Effector CD8-positive, alpha-beta T cell (primary cell): ENCODE data around the gene SLC40A1.
"Not testable (repeated sequence)": the region's sequence is repeated elsewhere in the genome, so short reads cannot be mapped to it uniquely, and the experiment has no call there.

Source experiments
- DNase-seq: peaks from one replicate; lab custom pipeline; 2025; lab: John Stamatoyannopoulos, UW
- total RNA-seq, 4 experiments: gene quantifications; one replicate each; lab custom pipeline; 2026; lab: John Stamatoyannopoulos, UW

The SLC40A1 gene, protein sequence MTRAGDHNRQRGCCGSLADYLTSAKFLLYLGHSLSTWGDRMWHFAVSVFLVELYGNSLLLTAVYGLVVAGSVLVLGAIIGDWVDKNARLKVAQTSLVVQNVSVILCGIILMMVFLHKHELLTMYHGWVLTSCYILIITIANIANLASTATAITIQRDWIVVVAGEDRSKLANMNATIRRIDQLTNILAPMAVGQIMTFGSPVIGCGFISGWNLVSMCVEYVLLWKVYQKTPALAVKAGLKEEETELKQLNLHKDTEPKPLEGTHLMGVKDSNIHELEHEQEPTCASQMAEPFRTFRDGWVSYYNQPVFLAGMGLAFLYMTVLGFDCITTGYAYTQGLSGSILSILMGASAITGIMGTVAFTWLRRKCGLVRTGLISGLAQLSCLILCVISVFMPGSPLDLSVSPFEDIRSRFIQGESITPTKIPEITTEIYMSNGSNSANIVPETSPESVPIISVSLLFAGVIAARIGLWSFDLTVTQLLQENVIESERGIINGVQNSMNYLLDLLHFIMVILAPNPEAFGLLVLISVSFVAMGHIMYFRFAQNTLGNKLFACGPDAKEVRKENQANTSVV
- total RNA-seq = 1.5 to 3.1 (median 2.4) reads per million in 4 experiments

DNA sequence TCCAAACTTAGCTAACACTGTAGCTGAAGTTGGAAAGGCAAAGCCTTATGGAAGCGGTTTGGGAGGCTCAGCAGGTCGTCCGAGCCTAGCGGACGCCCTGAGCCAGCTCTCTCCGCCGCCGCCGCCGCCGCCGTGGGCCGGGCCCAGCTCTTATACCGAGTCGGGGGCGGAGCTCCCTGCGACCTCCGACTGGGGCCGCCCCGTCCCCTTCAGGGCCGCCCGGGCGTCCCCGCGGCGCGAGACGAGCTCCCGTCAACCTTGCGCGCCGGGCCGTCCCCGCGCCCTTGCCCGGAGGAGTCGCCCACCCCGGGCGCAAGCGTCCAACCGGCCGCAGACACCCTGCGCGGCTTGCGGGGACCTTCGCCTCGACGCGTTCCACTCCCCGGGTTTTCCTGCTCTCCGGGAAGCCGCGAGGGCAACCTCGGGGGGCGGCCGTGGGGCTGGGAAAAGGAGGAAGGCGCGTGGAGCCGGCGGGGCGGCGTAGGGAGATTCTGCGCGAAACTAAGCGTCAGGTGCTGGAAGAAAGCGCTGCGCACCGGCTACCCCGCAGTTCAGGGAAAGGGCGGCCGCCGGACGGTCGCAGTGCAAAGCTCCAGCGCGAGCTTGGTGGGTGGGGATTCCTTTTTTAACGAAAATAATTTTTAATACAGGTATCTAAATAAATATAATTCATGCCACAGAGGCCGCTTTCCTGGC, at the start of gene SLC40A1:
SLC40A1 (minus strand) TSS at position 129 of the 696 bp plus-strand sequence. CDS start 326 bp downstream, outside the sequence.
- peak; percentile 41 for DNase-seq

DNA sequence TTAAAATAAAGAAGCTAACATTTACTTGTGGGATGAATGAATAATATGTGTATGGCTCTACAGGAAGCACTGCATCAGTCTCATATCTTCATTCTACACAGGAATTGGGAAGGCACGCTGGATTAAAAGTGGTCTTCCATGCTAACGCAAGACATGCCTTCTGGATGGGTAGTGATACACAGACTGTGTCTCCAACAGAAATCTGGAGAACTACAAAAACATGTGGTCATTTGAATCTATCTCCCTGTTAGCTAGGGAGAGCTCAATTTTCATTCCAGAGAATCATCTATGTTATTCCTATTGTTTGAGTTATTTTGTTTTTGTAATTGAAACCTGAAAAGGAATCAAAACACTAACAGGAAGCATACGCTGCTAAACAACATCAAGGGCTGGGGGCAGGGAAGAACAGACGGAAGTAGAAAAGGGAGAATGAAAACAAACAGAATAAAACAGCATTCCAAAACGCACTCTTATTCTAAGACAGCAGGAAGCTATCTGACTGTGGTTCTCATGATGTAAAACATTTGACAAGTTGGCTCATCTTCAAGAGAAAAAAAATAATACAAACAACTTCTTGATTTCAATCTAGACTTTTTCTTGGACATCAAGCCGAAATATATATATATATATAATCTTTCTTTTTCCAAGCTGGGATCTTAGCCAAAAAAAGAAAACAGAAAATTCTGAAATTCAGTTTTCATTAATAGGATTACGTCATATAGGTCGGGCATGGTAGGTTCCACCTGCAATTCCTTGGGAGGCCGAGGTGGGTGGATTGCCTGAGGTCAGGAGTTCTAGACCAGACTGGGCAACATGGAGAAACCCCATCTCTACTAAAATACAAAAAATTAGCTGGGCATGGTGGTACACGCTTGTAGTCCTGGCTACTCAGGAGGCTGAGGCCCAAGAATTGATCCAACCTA, 49.2 kb upstream of the SLC40A1 start:
- DNase-seq = no peak

DNA sequence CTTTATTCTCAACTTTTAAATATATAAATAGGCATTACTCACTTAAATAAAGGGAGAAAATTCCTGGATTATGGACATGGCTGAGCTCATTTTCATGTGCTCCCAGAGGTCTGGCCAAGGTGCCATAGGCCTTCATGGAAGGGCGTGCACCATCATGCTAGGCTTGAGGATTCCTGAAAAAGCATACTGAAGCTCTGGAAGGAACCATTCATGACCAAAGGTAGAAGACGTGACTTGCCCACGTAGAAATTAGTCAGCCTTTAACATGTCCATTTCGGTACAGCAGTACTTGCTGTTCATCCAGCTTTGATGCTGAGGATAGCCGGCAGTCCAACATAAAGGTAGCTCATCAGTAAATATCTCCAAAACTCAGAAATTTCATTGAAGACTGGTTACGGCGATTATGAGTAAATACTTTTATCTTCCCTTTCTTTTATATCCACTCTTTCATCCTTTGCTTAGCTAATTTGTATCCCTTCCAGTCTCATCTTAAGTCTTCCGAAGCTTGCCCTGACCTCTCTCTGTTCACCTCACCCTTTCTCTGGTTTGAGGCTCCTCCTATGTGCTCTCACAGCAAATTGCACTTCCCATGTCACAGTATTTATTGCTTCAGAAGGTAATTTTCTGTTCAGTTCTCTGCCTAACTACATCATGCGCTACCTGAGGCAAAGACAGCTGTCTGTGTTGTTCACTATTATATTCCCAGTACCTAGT, 48.4 kb upstream of the SLC40A1 start:
- no peak for DNase-seq

DNA sequence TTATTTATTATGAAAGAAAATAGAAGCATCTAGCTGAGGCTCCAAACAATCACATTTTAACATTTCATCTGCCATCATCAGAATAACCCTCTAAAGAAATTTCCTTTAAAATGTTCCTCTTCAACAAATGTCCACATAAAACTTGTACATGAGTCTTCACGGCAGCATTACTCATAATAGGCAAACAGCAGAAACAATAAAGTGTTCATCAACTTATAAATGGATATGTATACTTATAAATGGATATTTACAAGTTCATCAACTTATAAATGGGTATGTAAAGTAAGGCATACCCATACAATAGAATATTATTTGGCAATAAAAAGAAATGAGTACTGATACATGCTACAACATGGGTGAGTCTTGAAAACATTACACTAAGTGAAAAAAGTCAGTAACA, 47.2 kb upstream of the SLC40A1 start:
- DNase-seq = no peak

DNA sequence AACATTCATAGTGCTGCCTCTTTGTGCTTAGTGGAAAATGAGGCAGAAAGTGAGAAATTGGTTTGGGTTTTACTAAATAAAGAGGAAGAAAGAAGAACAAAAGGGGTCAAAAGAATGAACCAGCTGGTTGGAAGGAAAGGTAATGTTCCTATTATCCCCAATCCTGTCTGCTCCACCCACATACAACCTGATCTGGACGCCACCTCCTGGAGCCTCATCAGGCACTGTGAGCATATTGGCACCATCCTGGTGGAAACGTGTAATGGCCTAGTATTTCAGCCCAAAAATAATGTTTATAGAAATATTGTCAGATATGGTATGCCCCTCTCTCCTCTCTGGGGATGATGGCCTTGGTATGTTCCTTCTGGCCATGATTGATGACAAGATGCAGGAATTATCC, 45.0 kb upstream of the SLC40A1 start:
- no peak for DNase-seq

DNA sequence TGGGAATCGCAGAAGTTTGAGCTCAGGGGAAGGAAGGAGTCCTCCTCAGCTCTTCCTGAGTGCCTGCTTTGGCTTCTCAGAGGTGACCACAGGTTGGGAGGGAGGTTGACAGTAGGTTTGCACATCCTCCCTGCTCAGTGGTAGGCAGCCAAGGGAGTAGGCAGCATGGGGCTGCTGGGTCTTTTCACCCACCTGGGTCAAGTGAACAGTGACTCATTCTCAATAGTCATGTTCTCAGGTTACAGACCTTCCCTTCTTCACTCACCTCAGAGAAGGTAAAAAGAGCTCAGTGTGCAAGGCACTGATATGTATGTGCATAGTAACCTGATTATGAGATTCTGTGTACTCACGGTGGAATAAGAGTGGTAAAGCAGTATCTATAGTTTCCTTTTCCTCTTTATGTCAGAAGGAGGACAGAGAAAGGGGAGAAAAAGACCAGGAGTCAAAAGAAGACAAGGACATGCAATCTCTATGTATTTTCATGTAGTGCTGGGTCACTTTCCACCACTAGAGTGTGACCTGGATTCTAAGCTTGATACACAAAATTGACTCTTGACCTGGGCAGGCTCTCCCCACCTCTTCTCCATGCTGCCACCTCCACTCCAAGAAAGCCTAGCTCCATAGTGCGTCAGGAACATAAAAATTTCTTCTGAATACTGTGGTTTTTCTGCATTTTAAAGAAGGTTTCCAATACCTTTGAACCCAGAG, 44.2 kb upstream of the SLC40A1 start:
- no peak for DNase-seq

DNA sequence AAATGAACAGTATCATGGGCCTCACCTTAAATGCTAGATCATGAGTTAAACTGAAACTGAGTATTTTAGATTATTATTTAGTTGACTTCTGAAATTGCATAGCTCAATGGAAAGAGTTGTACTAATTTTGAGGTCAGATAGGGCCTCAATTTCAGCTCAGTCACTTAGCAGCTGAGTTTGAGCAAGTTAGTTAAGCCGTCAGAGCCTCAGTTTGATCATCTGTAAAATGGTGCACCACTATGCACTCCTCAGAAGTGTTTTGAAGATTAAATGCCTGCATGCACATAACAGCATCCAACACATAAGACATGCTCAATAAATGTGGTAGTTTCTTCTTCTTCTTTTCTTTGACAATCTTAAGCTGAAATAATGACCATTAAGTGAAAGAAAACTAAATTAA, 42.5 kb upstream of the SLC40A1 start:
- DNase-seq = no peak

DNA sequence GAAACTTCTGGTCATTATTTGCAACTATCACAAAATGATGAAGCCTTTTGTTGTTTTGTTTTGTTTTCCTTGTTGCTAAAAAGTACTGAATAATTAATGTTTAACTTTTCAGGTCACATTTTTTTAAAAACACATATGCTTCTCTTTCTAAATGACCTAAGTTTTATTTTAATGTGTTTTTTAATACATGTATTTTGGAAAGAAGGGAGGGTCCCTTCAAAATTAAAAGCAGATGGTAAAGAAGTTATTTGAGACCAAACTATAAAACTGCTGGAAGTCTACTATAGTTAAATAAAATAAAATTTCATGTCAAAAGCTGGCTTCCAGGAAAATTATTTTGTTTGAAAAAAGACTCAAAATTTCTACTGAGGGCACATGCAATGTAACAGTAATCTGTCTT, 41.2 kb upstream of the SLC40A1 start:
- no peak for DNase-seq

DNA sequence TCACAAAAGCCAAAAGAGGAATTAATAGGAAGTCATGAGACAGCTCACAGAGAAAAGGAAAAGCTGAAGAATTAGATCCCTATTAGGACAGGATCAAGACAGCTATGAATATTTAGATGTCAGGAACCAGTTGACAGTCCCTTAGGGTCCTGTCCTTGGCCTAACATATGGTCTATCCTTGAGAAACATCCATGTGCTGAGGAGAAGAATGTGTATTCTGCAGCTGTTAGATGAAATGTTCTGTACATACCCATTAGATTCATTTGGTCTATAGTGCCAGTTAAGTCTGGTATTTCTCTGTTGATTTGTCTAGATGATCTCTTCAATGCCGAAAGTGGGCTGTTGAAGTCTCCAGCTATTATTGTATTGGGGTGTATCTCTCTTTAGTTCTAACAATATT, 37.6 kb upstream of the SLC40A1 start:
- DNase-seq = no peak

DNA sequence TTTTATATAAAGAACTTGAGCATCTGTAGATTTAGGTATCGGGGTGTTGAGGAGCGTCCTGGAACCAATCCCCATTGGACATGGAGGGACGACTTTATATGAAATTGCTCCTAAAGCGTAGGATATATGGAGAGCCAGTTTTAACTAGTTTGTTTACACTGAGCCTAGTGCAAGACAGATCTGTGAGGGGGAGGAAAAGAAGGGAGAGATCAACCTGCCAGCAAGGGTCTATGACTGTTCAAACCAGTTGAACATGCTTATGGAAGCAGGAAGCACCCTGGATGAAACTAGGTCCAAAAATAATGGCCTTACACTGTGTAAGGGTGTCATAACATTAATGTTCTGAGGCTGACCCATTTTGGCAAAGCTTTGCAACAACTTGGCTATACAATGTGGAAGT, 34.0 kb upstream of the SLC40A1 start:
- DNase-seq = no peak

DNA sequence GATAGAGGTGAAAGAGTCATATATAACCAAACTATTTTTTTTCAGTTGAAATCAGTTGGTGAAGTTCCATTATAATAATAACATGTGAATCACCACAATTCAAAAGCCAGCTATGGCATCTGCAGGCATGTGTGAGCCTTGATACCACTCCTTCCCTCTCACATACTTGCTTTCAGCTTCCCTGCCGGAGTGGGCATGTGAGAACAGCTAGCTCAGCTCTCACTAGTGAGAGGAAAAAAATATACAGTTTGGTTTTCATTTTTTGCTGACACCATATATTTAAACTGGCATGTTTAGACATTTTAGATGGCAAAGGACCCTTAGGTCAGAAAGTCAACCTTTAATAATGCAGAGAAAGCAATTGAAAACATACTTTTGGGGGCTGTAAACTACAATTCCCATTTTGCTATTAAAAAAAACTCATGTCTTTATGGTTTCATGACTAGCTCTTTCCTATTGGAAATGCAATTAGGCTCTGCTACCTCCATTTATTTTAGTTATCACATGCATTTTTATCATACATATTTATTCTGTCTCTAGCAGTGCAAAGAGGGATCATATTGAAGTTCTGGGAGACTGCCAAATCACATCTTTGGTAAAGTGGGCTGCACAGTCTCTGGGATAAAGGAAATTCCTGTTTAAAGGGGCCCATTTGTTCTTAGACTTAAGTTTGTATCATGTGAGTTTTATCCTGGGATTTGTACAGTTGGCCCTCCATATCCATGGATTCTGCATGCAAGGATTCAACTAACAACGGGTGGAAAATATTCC, 33.2 kb upstream of the SLC40A1 start:
- DNase-seq = no peak

DNA sequence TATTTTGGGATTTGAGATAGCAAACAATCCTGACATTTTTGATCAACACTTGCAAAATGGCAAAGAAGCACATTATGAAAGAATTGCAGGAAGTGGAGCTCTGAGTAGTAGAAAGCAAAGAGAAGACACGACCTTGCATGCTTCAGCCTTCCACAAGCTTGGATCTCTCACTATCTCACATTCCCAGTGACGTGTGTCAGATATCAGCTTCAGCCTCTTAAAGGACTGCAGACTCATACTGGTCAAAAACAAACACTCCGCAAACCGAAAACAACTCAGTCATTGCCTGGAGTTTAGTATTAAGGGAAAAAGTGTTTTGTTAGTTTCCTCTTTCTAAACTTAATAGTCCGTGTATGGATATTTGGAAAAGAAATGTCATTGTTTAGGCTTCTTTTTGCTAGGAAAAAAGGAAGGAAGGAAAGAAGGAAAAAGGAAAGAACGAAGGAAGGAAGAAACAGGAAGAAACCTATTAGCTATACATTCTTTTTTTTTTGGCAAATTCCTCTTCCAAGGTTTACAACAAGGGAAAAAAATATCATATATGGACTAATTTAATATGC, 32.6 kb upstream of the SLC40A1 start:
- DNase-seq = no peak

DNA sequence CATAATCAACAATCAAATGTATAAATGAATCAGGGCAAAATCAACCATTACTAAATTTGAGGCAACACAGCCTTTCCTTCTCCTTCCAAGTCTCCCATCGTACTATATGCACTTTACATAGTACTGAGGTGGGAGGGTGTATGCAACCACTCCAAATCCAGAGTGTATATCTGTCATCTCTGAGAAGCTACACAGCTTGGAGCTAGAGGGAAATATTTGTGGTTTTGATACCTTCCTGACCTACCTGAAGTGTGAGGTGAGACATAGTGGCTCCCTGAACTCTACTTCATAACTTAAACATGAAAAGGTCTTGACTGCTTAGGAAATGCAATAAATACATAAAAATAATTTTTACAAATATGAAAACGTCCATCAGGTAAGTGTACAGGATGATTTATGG, 30.1 kb upstream of the SLC40A1 start:
- DNase-seq = no peak

DNA sequence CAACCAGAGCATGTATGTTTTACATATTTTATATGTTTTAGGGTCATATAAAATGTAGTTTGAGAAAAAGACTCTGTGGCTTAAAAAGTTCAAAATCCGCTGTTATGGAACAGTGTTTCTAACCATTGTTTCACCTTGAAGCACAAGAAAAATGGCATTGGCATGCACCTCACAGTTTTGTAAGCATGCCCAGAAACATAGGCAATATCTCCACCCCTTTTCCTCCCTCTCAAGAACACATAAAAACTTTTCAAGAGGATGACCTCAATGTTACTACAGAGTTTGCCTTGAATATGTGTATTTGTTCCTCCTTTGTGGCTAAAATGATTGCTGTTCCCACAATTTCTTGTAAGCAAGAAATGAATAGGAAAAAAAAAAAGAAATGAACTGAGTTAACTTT, 29.3 kb upstream of the SLC40A1 start:
- no peak for DNase-seq

DNA sequence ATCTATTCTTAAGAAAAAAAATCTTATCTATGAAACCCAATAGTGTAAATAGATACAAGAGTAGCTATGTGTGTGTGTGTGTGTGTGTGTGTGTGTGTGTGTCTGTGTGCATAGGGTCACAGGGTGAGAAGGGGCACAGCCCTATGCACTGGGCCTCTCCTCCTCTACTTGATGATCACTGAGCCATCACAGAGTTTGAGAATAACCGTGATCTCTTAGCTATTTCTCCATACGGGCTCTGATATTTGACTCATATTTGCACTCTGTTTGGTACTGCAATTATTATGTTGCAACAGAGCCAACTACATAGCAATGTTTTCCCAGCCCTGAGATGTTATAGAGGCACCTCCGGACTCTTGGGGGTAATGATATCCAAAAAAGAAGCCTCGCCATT, 28.8 kb upstream of the SLC40A1 start:
- DNase-seq = no peak

DNA sequence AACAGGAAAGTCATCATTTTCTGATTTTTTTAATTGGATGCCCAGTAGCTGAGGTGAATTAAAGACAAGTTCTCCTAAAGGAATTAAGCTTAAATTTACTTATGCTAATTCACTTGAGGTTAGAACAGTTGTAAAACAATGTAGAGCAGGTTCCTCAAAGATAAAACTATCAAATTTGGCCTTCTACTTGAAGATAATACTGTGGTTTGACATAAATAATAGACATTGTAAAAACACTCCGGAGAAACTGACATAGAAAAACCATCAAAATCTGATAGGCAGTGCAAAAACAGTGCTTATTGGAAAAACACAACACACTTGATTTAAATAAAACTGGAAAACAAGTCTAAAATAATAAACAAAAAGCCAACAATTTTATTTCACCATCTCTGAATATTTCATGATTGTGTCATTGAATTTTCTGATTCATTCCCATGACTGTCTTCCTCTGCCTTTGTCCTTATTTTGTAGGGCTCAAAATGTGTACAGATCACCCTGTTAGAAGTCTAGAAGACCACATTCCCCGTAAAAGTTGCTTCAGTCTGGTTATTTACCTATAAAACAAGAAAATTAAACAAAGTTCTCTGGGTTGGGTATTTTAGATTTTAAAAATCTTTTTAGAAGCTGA, 28.3 kb upstream of the SLC40A1 start:
- DNase-seq = no peak

DNA sequence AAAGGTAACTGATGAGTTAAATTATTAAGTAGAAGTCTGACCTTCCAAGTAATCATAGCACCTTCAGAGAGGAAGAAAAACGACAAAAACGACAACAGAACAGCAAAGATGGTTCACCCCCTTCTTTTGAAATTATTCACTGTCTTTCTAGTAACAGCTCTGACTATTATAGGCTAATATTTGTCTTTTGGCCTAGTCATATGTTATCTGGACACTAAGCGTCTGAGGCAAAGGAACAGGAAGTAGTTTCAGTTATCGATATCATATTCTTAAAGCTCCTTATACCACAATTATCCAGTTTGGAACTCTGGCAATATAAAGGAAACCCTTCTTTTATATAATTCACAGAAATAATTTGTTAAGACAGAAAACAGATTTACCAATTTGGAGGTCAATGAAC, 27.6 kb upstream of the SLC40A1 start:
- no peak for DNase-seq

DNA sequence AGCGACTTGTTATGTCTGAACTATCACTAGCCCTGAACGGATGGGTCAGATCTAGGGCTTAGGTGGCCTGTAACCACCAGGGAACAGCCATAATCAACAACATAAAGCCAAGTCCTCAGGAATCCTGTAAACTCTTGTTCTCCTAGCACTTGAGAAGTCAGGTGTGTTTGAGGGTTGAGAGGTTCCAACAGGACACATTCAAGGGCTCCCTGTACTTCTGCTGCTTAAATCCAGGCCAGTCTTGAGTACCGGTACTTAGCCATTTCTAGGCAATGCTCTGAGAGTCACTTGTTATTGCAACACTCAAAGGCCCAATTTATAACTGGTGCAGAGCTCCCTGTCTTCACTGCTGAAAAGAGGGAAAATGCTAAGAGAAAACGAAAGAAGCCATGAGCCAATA, 21.6 kb upstream of the SLC40A1 start:
- DNase-seq = no peak

DNA sequence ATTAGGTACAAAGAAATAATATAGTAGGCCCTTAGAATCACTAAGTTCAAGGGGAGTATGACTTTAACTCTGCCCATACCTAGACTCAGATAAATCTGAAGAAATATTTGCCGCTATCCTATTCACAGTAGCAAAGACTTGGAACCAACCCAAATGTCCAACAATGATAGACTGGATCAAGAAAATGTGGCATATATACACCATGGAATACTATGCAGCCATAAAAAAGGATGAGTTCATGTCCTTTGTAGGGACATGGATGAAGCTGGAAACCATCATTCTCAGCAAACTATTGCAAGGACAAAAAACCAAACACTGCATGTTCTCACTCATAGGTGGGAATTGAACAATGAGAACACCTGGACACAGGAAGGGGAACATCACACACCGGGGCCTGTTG, 21.1 kb upstream of the SLC40A1 start:
- DNase-seq = not testable (repeated sequence)
